CD4-positive, alpha-beta T cell treated with Interleukin-2 at 100 ng/mL for 4 hours (primary cell): ENCODE data around the gene TBL1XR1.
"Not testable (repeated sequence)": the region's sequence is repeated elsewhere in the genome, so short reads cannot be mapped to it uniquely, and the experiment has no call there.

Experiments used
- DNase-seq: peaks from one replicate; pipeline ENCODE4 v3.0.0-alpha.2; 2020; ENCODE audit warnings: low spot score

The TBL1XR1 gene

GRCh38 chr3:177026505-177027277, 170.6 kb downstream of the TBL1XR1 start:
- DNase-seq, result no peak

- no peak for DNase-seq
Measured at GRCh38 chr3:177015881-177016280, 181.4 kb downstream of the TBL1XR1 start.

GRCh38 chr3:177013681-177014280, 183.5 kb downstream of the TBL1XR1 start:
- DNase-seq, result no peak

GRCh38 chr3:177005718-177006405, 191.4 kb downstream of the TBL1XR1 start:
- DNase-seq, result no peak

GRCh38 chr3:177000159-177000558, 197.1 kb downstream of the TBL1XR1 start:
- DNase-seq, result not testable (repeated sequence)

GRCh38 chr3:176995946-176996345, 201.3 kb downstream of the TBL1XR1 start:
- DNase-seq, result no peak

- no peak for DNase-seq
Measured at GRCh38 chr3:176994891-176995781, 202.1 kb downstream of the TBL1XR1 start.

- no peak for DNase-seq
Measured at GRCh38 chr3:176994393-176994792, 202.9 kb downstream of the TBL1XR1 start.

- DNase-seq, result no peak
Measured at GRCh38 chr3:176992978-176993377, 204.3 kb downstream of the TBL1XR1 start.

- no peak for DNase-seq
Measured at GRCh38 chr3:176992565-176992964, 204.7 kb downstream of the TBL1XR1 start.

GRCh38 chr3:176988795-176989194, 208.5 kb downstream of the TBL1XR1 start:
- no peak for DNase-seq

- DNase-seq, result no peak
Measured at GRCh38 chr3:176987901-176988650, 209.2 kb downstream of the TBL1XR1 start.

- DNase-seq, result no peak
Measured at GRCh38 chr3:176978441-176978840, 218.8 kb downstream of the TBL1XR1 start.

- DNase-seq, result no peak
Measured at GRCh38 chr3:176977331-176977730, 220.0 kb downstream of the TBL1XR1 start.

- DNase-seq, result no peak
Measured at GRCh38 chr3:176976586-176976985, 220.7 kb downstream of the TBL1XR1 start.

GRCh38 chr3:176974279-176974678, 223.0 kb downstream of the TBL1XR1 start:
- DNase-seq, result no peak

GRCh38 chr3:176971613-176972174, 225.6 kb downstream of the TBL1XR1 start:
- DNase-seq, result no peak

GRCh38 chr3:176970770-176971169, 226.5 kb downstream of the TBL1XR1 start:
- DNase-seq, result no peak

- DNase-seq, result no peak
Measured at GRCh38 chr3:176969506-176969905, 227.8 kb downstream of the TBL1XR1 start.
